PFSK-1 (cell line): ENCODE measurements around the gene FRMD4A.

Source experiments
- FOXP2 ChIP-seq: optimal IDR thresholded peaks from 2 replicates; pipeline ENCODE3; 2011; ENCODE audit warnings: borderline replicate concordance, control low read depth, inconsistent platforms; ENCODE audit not compliant: insufficient read depth; ENCODE audit errors: extremely low read length, extremely low read depth
- POLR2AphosphoS5 ChIP-seq: IDR thresholded peaks from 2 replicates; pipeline ENCODE4 v1.6.1; 2012; ENCODE audit warnings: low read depth, mild to moderate bottlenecking, control low read depth, low read length, moderate library complexity
- TF ChIP-seq, protein P1 (sequence below), 2 experiments: IDR thresholded peaks; 2 replicates each; pipeline versions ENCODE4 v1.6.1 to v1.8.0; 2011 to 2012; ENCODE audit warnings: low read depth in 2 of 2, low read length in 2 of 2, control low read depth in 1 of 2, inconsistent platforms in 1 of 2, mild to moderate bottlenecking in 1 of 2, moderate library complexity in 1 of 2; ENCODE audit not compliant: insufficient read depth in 1 of 2

DNA sequence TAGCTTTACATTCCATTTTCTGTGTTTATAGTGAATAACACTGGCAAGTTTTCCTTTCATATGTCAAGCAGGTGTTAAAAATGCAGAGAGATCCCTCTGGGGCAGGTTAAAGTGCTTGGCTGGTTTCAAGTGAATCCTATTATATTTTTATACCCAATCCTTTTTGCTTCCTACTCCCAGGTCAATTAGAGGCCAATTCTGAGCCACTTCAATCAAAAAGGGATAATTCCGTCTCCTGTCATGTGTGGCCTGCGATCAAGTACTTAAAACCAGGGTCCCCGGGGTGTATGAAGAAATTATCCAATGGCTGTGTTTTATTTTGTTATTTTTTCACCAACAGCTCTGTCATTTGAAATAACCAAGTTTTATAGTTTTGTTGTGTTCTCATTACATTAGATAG lies 430.8 kb downstream of the FRMD4A start:
- TF ChIP-seq, protein P1, sequence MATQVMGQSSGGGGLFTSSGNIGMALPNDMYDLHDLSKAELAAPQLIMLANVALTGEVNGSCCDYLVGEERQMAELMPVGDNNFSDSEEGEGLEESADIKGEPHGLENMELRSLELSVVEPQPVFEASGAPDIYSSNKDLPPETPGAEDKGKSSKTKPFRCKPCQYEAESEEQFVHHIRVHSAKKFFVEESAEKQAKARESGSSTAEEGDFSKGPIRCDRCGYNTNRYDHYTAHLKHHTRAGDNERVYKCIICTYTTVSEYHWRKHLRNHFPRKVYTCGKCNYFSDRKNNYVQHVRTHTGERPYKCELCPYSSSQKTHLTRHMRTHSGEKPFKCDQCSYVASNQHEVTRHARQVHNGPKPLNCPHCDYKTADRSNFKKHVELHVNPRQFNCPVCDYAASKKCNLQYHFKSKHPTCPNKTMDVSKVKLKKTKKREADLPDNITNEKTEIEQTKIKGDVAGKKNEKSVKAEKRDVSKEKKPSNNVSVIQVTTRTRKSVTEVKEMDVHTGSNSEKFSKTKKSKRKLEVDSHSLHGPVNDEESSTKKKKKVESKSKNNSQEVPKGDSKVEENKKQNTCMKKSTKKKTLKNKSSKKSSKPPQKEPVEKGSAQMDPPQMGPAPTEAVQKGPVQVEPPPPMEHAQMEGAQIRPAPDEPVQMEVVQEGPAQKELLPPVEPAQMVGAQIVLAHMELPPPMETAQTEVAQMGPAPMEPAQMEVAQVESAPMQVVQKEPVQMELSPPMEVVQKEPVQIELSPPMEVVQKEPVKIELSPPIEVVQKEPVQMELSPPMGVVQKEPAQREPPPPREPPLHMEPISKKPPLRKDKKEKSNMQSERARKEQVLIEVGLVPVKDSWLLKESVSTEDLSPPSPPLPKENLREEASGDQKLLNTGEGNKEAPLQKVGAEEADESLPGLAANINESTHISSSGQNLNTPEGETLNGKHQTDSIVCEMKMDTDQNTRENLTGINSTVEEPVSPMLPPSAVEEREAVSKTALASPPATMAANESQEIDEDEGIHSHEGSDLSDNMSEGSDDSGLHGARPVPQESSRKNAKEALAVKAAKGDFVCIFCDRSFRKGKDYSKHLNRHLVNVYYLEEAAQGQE (IDR thresholded peaks at IDR 0.05; ENCODE audit: insufficient read depth in 1 of 2, low read depth in 2 of 2, low read length in 2 of 2): no peak
- no peak for TF ChIP-seq FOXP2
- no peak for TF ChIP-seq POLR2AphosphoS5
